GM19328 (cell line): ENCODE results near the gene SERHL2.
"Not testable (repeated sequence)": the region's sequence is repeated elsewhere in the genome, so short reads cannot be mapped to it uniquely, and the experiment has no call there.

ENCODE experiments used
- ATAC-seq: cut with Tn5 transposase; IDR thresholded peaks from one replicate; pipeline ENCODE4 v1.9.1; 2021; ENCODE audit warnings: mild to moderate bottlenecking, moderate library complexity; ENCODE audit not compliant: unreplicated experiment

The SERHL2 gene

DNA sequence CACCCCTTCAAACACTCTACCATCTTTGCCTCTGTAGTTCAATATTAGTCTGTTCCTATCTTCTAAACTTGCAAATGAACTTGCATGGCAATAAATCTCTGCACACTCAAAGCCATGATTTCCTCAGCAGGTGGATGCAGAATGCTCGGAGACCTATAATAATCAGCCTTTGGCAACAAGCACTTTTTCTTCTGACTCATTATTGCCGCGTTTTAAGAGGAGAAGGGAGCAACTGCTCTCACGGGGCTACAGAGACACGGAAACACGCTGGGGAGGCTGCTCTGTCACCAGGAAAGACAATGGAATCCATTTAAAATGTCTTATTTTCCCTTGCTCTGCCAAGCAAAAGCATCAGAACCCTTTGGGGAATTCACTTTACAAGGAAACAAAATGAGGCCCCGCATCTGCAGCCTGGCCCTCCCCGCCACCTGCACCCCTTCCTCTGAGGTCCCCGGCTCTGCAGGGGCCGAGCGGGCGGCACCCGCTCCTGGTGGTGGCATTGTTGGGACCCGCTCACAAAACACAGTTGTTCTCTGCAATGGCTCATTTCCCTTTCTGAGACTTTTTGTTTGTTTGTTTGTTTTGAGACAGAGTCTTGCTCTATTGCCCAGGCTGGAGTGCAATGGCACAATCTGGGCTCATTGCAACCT is 18.5 kb upstream of the SERHL2 start:
- not testable (repeated sequence) for ATAC-seq

DNA sequence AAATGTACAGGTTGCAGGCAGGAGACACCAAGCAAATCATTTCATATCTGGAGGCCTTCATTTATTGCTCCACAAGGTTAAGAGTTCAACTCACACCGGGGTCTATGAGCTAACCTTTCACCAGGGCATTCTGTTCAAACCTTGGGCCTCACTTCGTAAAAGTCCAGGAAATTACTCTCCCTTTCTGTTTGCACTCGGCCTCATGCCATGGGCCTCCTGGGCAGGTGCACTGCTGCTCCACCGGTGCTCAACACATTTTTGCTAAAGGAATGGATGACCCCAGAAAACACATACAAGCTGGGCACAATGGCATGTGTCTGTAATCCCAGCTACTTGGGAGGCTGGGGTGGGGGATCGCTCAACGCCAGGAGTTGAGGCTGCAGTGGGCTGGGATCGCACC is 17.6 kb upstream of the SERHL2 start:
- no peak for ATAC-seq

DNA sequence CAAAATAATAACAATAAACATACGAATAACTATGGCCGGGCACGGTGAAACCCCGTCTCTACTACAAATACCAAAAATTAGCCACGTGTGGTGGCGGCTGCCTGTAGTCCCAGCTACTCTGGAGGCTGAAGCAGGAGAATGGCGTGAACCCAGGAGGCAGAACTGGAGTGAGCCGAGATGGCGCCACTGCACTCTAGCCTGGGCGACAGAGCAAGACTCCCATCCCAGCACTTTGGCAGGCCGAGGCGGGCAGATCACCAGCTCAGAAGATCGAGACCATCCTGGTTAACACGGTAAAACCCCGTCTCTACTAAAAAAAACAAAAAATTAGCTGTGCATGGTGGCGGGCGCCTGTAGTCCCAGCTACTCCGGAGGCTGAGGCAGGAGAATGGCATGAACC is 17.1 kb upstream of the SERHL2 start:
- not testable (repeated sequence) for ATAC-seq

DNA sequence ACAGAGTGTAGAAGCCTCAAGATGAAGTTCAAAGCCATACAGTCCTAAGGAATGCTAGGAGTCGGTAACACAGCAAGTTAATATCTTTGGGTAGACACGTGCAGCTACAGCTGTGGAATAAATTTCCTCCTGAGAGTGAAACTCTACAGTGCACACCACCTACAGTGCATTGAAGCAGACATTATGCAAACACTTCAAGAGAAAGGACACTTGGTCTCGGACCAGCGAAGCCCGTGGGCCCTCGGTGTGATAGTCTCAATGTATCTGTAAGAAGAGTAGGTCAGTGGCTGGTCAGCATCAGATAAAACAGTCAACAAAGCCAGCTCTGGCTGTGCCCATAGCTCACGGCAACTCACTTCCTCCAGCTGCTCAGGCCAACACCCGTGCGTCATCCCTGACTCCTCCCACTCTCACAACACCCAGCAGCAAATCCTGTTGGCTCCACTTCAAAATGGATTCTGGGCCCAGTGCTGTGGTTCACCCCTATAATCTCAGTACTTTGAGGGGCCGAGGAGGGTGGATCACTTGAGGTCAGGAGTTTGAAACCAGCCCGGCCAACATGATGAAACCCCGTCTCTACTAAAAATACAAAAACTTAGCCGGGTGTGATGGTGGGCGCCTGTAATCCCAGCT is 16.4 kb upstream of the SERHL2 start:
- ATAC-seq = peak; percentile 48

DNA sequence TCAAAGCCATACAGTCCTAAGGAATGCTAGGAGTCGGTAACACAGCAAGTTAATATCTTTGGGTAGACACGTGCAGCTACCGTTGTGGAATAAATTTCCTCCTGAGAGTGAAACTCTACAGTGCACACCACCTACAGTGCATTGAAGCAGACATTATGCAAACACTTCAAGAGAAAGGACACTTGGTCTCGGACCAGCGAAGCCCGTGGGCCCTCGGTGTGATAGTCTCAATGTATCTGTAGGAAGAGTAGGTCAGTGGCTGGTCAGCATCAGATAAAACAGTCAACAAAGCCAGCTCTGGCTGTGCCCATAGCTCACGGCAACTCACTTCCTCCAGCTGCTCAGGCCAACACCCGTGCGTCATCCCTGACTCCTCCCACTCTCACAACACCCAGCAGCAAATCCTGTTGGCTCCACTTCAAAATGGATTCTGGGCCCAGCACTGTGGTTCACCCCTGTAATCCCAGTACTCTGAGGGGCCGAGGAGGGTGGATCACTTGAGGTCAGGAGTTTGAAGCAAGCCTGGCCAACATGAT is 14.5 kb upstream of the SERHL2 start:
- not testable (repeated sequence) for ATAC-seq

DNA sequence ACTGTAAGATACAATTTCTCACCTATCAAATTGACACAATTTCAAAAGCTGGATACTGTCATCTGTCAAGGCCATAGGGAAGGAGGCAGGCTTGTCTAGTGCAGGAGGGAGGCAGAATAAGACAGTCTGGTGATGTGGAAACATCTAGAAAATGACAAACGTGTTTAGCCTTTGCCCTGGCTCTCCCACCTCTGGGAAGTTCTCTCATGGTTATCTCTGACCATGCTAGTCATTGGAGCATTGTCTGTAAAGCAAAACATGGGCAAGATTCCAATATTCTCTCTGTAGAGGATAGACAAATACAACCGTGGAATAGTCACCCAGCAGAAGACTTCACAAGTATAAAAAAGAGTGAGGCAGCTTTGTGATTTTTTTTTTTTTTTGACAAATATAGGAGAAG is 9.1 kb upstream of the SERHL2 start:
- ATAC-seq = no peak

DNA sequence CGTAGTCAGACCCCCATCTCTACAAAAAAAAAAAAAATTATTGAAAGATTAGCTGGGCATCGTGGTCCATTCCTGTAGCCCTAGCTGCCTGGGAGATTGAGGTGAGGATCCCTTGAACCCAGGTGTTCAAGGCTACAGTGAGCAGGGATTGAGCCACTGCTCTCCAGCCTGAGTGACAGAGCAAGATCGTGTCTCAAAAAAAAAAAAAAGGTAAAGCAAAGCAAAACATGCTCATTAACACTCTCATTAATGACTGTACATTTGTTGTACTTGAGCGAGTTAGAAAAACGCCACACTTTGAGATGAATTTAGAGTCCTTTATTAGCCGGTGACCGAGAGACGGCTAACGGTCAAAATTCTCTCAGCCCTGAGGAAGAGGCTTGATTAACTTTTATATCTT is 6.2 kb upstream of the SERHL2 start:
- ATAC-seq = no peak

DNA sequence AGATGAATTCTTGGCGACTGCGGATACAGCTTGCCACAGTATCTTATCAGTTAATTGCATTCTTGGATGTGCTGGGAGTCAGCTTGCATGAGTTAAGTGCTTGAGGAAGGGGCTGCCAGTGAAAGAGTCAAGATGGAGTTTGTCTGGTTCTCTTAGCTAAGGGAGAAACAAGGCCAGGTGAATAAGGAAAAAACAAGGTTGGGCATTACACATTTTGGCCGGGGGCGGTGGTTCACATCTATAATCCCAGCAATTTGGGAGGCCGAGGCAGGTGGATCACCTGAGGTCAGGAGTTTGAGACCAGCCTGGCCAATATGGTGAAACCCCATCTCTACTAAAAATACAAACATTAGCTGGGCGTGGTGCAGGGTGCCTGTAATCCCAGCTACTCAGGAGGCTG is 5.6 kb upstream of the SERHL2 start:
- not testable (repeated sequence) for ATAC-seq

DNA sequence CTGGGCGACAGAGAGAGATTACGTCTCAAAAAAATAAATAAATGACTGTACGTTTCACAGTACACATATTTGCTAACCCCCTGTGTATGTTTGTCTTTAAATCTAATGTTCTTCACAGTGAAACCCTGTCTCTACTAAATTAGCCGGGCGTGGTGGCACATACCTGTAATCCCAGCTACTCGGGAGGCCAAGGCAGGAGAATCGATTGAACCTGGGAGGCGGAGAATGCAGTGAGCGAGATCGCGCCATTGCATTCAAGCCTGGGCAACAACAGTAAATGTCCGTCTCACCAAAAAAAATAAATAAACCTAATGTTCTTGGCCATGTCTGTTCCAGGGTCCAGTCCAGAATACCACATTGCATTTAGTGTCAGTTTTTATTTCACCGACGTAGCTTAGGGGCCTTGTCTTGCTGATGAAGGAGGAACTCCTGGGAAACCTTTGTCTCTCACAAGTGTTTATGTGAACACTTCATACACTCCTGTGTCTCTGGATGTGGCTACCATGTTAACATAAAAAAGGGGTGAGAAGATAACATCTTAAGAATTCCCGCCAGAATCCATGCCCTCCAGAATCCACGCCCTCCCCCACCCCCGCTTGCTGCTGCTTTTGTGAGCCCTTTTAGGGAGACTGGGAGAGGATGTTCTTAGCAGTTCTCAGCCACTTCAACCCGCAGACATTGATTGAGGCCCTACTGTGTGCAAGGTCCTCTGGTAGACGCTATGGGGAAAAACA is 5.0 kb upstream of the SERHL2 start:
- no peak for ATAC-seq

DNA sequence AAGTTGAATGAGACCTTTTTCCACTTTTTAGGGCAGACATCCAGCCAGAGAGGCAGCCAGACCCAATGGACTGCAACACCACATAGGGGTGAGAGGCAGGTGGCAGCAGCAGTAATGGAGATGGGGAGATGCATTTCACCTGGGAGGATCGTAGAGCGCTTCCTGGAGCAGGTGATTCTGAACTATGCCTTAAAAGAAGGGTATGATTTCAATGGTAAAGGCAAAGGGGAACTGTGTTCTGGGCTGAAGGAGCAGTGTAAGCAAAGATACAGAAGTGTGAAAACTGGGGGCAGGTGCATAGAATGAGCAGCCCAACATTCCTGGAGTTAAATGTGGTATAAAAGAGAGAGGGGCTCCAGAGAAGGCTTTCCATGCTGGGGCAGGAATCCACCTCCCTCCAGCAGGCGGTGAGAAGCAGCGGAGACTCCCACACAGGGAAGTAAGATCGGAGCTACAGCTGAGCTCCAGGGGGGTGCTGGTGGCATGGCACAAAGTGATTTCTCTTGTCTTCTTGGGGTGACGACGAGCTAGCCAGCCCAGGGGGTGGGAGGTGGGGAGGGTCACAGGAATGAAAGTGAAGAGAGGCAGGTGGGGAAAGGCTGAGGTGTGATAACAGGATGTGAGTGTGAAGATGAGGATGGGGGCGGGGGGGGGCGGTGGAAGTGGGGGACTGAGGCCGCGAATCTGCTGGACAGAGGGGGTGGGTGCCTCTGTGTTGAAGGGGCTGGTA is 4.3 kb upstream of the SERHL2 start:
- ATAC-seq = no peak

DNA sequence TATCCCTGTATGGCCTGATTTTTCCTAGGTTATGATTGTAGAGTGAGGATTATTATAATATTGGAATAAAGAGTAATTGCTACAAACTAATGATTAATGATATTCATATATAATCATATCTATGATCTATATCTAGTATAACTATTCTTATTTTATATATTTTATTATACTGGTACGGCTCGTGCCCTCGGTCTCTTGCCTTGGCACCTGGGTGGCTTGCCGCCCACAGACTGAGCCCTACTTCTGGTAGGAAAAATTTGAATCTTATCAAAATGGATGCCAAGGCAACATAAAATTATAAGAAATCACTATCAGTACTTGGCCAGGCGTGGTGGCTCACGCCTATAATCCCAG is 1.5 kb upstream of the SERHL2 start:
- not testable (repeated sequence) for ATAC-seq

DNA sequence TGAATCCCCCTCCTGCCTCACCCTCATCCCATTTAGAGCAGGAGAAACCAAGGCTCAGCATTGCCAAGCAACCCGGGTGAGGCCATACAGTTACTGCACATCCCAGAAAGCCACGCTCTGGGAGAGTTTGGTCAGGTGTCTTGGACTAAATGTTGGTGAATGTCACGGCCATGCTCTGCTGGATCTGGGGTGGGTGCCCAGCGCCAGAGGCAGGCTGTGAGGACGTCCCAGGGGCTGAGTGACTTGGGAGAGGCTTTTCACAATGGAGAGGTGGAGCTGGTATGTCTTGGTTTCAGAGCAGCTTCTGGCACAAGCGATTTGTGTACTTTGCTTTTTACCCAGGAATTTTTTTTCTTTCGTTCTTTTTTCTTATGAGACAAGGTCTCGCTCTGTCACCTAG is 6.6 kb downstream of the SERHL2 start:
- no peak for ATAC-seq

DNA sequence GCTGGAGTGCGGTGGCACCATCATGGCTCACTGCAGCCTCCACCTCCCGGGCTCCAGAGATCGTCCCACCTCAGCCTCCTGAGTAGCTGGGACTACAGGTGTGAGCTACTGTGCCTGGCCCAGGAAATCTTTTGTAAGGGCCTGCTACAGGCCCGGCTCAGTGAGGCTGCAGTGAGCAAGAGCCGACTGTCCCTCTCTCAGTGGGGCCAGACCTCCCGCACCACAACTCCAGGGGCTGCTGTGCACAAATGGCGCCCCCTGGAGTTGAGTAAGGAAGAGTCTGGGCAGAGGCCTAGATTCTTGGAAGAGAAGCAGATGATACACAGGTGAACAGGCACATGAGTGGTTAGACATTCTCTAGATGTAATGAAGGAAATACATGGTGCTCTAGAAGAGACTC is 7.0 kb downstream of the SERHL2 start:
- ATAC-seq = no peak

DNA sequence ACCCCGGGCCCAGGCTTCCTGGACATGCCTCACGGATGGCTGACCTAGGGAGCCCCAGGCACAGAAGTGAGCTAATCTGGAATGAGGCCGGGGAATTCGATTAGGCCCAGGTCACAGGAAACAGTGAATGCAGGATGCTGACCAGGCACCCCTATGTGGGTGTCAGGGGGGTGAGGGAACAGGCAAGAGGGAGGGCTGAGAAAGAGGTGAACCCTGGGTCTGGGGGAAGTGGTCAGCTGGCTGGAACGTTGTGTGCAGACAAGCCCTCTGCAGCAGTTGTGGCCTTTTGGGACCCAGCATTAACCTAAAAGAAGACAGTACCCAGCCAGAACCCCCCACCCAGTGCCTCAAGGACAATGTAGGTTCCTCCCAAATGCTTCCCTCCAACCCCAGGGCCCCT is 8.1 kb downstream of the SERHL2 start:
- ATAC-seq = no peak

DNA sequence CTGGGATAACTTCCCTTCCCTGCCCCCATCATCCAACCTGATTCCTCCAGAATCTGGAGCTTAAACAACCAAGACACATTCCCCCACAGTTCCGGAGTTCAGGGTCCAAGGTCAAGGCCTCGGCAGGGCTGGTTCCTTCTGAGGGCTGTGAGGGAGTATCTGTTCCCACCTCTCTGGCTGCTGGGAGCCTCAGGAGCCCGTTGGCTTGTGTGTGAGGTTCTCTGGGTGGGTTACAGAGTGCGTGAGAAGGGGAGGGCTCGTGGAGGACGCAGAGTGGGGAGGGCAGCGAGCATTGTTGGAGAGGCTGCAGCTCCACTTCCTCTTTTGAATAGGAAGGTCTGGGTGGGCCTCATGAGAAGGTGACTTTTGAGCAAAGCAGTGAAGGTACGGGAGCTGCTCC is 8.5 kb downstream of the SERHL2 start:
- no peak for ATAC-seq

DNA sequence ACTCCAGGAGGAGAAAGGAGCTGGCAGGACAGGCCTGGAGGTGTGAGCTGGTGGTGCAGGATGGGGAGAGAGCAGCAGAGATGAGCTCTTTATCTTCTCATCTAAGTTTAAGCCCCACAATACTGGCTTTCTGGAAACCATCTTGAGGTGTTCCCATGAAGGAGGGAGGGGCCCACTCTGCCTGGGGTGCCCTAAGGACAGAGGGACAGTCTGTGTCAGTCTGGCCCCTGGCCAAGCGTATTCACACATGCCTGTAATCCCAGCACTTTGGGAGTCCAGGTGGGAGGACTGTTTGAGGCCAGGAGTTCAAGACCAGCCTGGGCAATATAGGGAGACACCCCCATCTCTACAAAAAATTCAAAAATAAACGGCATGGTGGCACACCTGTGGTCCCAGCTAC is 8.9 kb downstream of the SERHL2 start:
- ATAC-seq = no peak

DNA sequence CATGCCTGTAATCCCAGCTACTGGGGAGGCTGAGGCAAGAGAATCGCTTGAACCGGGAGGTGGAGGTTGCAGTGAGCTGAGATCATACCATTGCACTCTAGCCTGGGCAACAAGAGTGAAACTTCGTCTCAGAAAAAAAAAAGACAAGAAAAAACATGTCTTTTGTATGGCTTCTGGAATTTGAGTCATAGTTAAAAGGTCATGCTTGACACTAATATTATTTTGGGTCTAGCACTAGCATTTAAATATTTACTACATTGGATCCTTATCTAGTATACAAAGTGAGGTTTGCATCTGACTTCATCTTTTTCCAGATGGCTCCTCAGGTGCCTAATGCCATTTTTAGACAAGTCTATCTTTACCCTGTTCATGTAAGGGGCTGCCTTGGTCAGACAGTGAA is 10.2 kb downstream of the SERHL2 start:
- not testable (repeated sequence) for ATAC-seq

DNA sequence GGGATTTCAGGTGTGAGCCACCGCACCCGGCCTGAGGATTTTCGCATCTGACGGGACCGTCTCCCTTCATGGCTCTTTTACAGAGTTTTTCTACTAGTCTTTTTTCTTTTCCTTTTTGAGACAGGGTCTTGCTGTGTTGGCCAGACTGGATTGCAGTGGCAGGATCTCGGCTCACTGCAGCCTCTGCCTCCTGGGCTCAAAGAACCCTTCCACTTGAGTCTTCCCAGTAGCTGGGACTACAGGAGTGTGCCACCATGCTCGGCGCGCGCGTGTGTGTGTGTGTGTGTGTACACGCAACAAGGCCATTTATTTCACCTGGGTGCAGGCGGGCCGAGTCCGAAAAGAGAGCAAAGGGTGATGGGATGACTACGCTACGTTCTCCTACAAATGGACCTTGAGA is 10.9 kb downstream of the SERHL2 start:
- no peak for ATAC-seq

DNA sequence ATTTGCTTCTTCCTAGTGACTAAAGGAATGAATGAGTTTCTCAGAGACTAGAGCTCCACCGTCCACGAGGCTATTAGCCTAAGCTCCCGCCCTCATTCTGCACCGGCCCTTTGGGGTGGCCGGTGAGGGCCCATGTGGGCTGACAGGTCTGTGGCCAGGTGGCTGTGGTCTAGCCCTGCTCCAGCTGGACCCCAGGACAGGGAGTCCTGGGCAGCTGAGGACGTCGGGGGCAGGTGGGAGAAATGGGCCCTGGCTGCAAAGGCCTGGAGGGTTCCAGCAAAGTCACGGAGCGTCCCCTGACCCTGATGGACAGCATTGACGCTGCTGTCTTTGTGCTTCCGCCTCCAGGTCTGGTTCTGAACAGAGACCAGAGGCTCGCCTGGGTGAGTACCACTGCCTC is 12.2 kb downstream of the SERHL2 start:
- no peak for ATAC-seq

DNA sequence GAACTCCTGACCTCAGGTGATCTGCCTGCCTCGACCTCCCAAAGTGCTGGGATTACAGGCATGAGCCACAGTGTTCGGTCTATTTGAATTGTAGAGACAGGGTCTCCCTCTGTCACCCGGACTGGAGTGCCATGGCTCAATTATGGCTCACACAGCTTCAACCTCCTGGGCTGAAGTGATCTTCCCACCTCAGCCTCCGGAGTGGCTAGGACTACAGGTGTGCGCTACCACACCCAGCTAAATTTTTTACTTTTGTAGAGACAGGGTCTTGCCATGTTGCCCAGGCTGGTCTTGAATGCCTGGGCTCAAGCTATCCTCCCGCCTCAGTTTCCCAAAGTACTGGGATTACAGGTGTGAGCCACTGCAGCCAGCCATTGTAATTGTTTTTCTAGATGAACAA is 14.2 kb downstream of the SERHL2 start:
- not testable (repeated sequence) for ATAC-seq

DNA sequence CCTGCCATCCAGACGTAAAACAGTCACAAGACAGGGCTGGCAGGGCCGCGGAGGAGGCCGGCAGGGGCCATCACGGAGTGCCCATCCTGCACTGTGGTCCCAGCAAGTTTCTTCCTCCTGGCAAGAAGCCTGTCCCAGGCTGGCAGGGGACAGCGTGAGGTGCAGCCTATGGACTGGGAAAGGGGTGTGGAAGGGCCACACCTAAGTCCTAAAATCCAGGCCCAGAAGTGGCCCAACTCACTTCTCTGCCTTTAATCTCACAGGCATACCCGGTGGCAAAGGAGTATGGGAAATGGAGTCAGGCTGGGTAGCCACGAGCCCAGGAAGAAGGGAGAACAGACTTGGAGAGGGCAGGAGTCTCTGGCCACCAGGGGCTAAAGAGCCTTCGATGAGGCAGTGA is 16.8 kb downstream of the SERHL2 start:
- not testable (repeated sequence) for ATAC-seq
